GM21723 (cell line): ENCODE results near the gene PCSK1.
A peak's percentile ranks its signal among the peaks of the same experiment; 100 is the strongest.

ENCODE experiments used
- ATAC-seq: cut with Tn5 transposase; IDR thresholded peaks from one replicate; pipeline ENCODE4 v1.9.1; 2021; ENCODE audit warnings: mild to moderate bottlenecking, moderate library complexity; ENCODE audit not compliant: unreplicated experiment

The PCSK1 gene

GRCh38 chr5:96433066-96433447 lies at the start of gene PCSK1:
Gene PCSK1, minus strand, starts transcription at chr5:96433248. Its CDS starts 206 bp downstream, at chr5:96433042.
- no peak for ATAC-seq

- no peak for ATAC-seq
Measured at GRCh38 chr5:96481867-96482266, 48.8 kb upstream of the PCSK1 start.

GRCh38 chr5:96481009-96481786 lies 48.1 kb upstream of the PCSK1 start:
- ATAC-seq: no peak

GRCh38 chr5:96478983-96479382 lies 45.9 kb upstream of the PCSK1 start:
- no peak for ATAC-seq

GRCh38 chr5:96476654-96477053 lies 43.6 kb upstream of the PCSK1 start:
- no peak for ATAC-seq

GRCh38 chr5:96474073-96474472 lies 41.0 kb upstream of the PCSK1 start:
- ATAC-seq: no peak

GRCh38 chr5:96473155-96473554 lies 40.1 kb upstream of the PCSK1 start:
- no peak for ATAC-seq

GRCh38 chr5:96470785-96471184 lies 37.7 kb upstream of the PCSK1 start:
- no peak for ATAC-seq

- ATAC-seq: no peak
Measured at GRCh38 chr5:96468956-96469355, 35.9 kb upstream of the PCSK1 start.

- no peak for ATAC-seq
Measured at GRCh38 chr5:96463091-96463490, 30.0 kb upstream of the PCSK1 start.

GRCh38 chr5:96459313-96460121 lies 26.5 kb upstream of the PCSK1 start:
- no peak for ATAC-seq

- no peak for ATAC-seq
Measured at GRCh38 chr5:96458176-96458575, 25.1 kb upstream of the PCSK1 start.

- ATAC-seq: no peak
Measured at GRCh38 chr5:96455789-96456188, 22.7 kb upstream of the PCSK1 start.

- ATAC-seq: no peak
Measured at GRCh38 chr5:96453394-96453793, 20.3 kb upstream of the PCSK1 start.

GRCh38 chr5:96447949-96448348 lies 14.9 kb upstream of the PCSK1 start:
- ATAC-seq: no peak

- ATAC-seq: peak; percentile 22
Measured at GRCh38 chr5:96440185-96440538, 7.1 kb upstream of the PCSK1 start.

- ATAC-seq: peak; percentile 98
Measured at GRCh38 chr5:96439477-96440184, 6.6 kb upstream of the PCSK1 start.

- ATAC-seq: peak; percentile 80
Measured at GRCh38 chr5:96434201-96434645, 1.2 kb upstream of the PCSK1 start.

- ATAC-seq: no peak
Measured at GRCh38 chr5:96432216-96433065, 607 bp downstream of the PCSK1 start.

- ATAC-seq: no peak
Measured at GRCh38 chr5:96431376-96432187, 1.5 kb downstream of the PCSK1 start.
